Activated CD8-positive, alpha-beta T cell treated with anti-CD3 and anti-CD28 coated beads, Interleukin-2, amount 10 ng/mL, durations not matched to agents 7 days and 5 days (primary cell): ENCODE measurements around the gene CCDC12. TPM values are rescaled to one million over a fixed set of nuclear protein-coding genes. Genes with fewer than 3 reads are reported as not detected.

Experiments used
- ATAC-seq: fragments of 150-1000 bp; cut with Tn5 transposase; one replicate; pipeline ENCODE4 v1.10.0; 2021; ENCODE audit warnings: moderate library complexity
- CTCF ChIA-PET: fragments of 350-600 bp; sonication (Branson Sonifier 250); formaldehyde crosslinking; loops from one replicate; lab custom pipeline; 2021; ENCODE audit warnings: antibody characterized with exemption; lab: Charles Lee
- POLR2A ChIA-PET: fragments of 350-600 bp; sonication (Branson Sonifier 250); formaldehyde crosslinking; loops from one replicate; lab custom pipeline; 2021; ENCODE audit warnings: antibody characterized with exemption; lab: Charles Lee
- DNase-seq: peaks from one replicate; pipeline ENCODE4 v3.0.0-alpha.2; 2020
- H3K27ac Mint-ChIP-seq: one replicate; pipeline ENCODE4 v1.8.0; 2021; ENCODE audit warnings: mild to moderate bottlenecking, mixed read lengths
- H3K27me3 Mint-ChIP-seq: one replicate; pipeline ENCODE4 v1.8.0; 2021; ENCODE audit warnings: low read depth, mixed read lengths
- H3K36me3 Mint-ChIP-seq: one replicate; pipeline ENCODE4 v1.8.0; 2021; ENCODE audit warnings: low read depth, mixed read lengths
- H3K4me1 Mint-ChIP-seq: one replicate; pipeline ENCODE4 v1.8.0; 2021; ENCODE audit warnings: low read depth, mixed read lengths
- H3K4me3 Mint-ChIP-seq: one replicate; pipeline ENCODE4 v1.8.0; 2021; ENCODE audit warnings: mild to moderate bottlenecking, mixed read lengths
- H3K9me3 Mint-ChIP-seq: one replicate; pipeline ENCODE4 v1.8.0; 2022; ENCODE audit warnings: mixed read lengths; ENCODE audit not compliant: insufficient read depth
- total RNA-seq, 2 experiments: library from RNA; stranded (reverse); gene quantifications; one replicate each; pipeline ENCODE4 v1.2.3, GENCODE V29; 2021

The CCDC12 gene
- total RNA-seq, 2 experiments from 2014 or later, result 59.4 to 62.2 TPM

- CTCF ChIA-PET, result interaction anchor here (0.9 to 2.3 kb wide), 2 partner anchors 12 to 21 kb away, joined by 3 to 10 read pairs; no protein-coding TSS in a partner anchor
- DNase-seq, result no peak
- H3K4me3 Mint-ChIP-seq, result no peak overlapping the region
Observed at GRCh38 chr3:46985588-46985987, 9.0 kb upstream of the CCDC12 start.

GRCh38 chr3:46984591-46985459, 8.3 kb upstream of the CCDC12 start:
- ChIA-PET POLR2A (interaction anchor here (1.2 to 1.4 kb wide), 2 partner anchors 9 to 34 kb away, joined by 3 to 4 read pairs; no protein-coding TSS in a partner anchor), CTCF (no interaction called here)
- H3K27ac Mint-ChIP-seq, result peak overlapping the region; percentile 47
- no peaks in the 10 kb centered on the region for H3K9me3 Mint-ChIP-seq
- H3K4me3 Mint-ChIP-seq, result no peak overlapping the region
- ATAC-seq, result no peak
- H3K27me3 Mint-ChIP-seq, result no peaks in the 10 kb centered on the region
- H3K36me3 Mint-ChIP-seq, result peaks cover 50% of the 10 kb centered on the region
- DNase-seq, result no peak
- peaks cover 80% of the 10 kb centered on the region for H3K4me1 Mint-ChIP-seq

More at GRCh38 chr3:46985588-46985987, 9.0 kb upstream of the CCDC12 start:
- Mint-ChIP-seq H3K27me3 (no peaks in the 10 kb centered on the region), H3K4me1 (peaks cover 87% of the 10 kb centered on the region), H3K9me3 (no peaks in the 10 kb centered on the region), H3K27ac (peak overlapping the region; percentile 93), H3K36me3 (peaks cover 58% of the 10 kb centered on the region)
- POLR2A ChIA-PET, result no interaction called here
- ATAC-seq, result no peak

- H3K27ac Mint-ChIP-seq, result peak overlapping the region; percentile 81
- H3K27me3 Mint-ChIP-seq, result no peaks in the 10 kb centered on the region
- ChIA-PET CTCF (no interaction called here), POLR2A (interaction anchor here (1.1 kb wide), 1 partner anchor 23 kb away, joined by 4 read pairs; no protein-coding TSS in a partner anchor)
- H3K36me3 Mint-ChIP-seq, result peaks cover 32% of the 10 kb centered on the region
- ATAC-seq, result no peak
- DNase-seq, result no peak
- H3K9me3 Mint-ChIP-seq, result no peaks in the 10 kb centered on the region
- H3K4me1 Mint-ChIP-seq, result peaks cover 71% of the 10 kb centered on the region
- H3K4me3 Mint-ChIP-seq, result no peak overlapping the region
Observed at GRCh38 chr3:46982546-46982945, 6.0 kb upstream of the CCDC12 start.

- Mint-ChIP-seq H3K4me3 (peak overlapping the region; percentile 64), H3K27me3 (no peaks in the 10 kb centered on the region), H3K36me3 (peaks cover 32% of the 10 kb centered on the region), H3K4me1 (peaks cover 71% of the 10 kb centered on the region), H3K27ac (peak overlapping the region; percentile 63), H3K9me3 (no peaks in the 10 kb centered on the region)
- ATAC-seq, result no peak
- no peak for DNase-seq
- POLR2A ChIA-PET, result interaction anchor here (0.7 to 1.1 kb wide), 3 partner anchors 15 to 399 kb away, joined by 4 read pairs; partner anchors contain the start of gene PTPN23
- CTCF ChIA-PET, result interaction anchor here (2.6 to 3.0 kb wide), 2 partner anchors 59 to 73 kb away, joined by 9 to 14 read pairs; no protein-coding TSS in a partner anchor
Observed at GRCh38 chr3:46981932-46982471, 5.5 kb upstream of the CCDC12 start.

GRCh38 chr3:46979958-46980497, 3.5 kb upstream of the CCDC12 start:
- ChIA-PET POLR2A (interaction anchor here (0.5 to 4.7 kb wide), 16 partner anchors 8 to 345 kb away, joined by 3 to 22 read pairs (median 5); no protein-coding TSS in a partner anchor), CTCF (interaction anchor here (1.2 to 3.0 kb wide), 4 partner anchors 13 to 71 kb away, joined by 3 to 14 read pairs (median 6); no protein-coding TSS in a partner anchor)
- Mint-ChIP-seq H3K27ac (peak overlapping the region; percentile 83), H3K27me3 (no peaks in the 10 kb centered on the region), H3K4me3 (peak overlapping the region; percentile 87), H3K4me1 (peaks cover 60% of the 10 kb centered on the region), H3K36me3 (peaks cover 29% of the 10 kb centered on the region), H3K9me3 (no peaks in the 10 kb centered on the region)
- DNase-seq (peak; percentile 39), ATAC-seq (no peak)

GRCh38 chr3:46978985-46979944, 2.7 kb upstream of the CCDC12 start, which contains the start of gene NBEAL2:
TSS of gene NBEAL2 (plus strand) at chr3:46979666. CDS start at chr3:46979862, 196 bp downstream.
- ATAC-seq, result peak; percentile 80
- Mint-ChIP-seq H3K4me1 (peaks cover 60% of the 10 kb centered on the region), H3K27me3 (no peaks in the 10 kb centered on the region), H3K4me3 (peak within 1 kb of the TSS; percentile 89), H3K9me3 (no peaks in the 10 kb centered on the region), H3K36me3 (peaks cover 30% of the 10 kb centered on the region), H3K27ac (peak within 1 kb of the TSS; percentile 89)
- ChIA-PET POLR2A (interaction anchor here (0.6 to 4.7 kb wide), 13 partner anchors 8 to 1290 kb away, joined by 3 to 22 read pairs (median 5); partner anchors contain the start of gene SACM1L), CTCF (interaction anchor here (1.4 to 3.0 kb wide), 3 partner anchors 53 to 70 kb away, joined by 3 to 14 read pairs (median 9); no protein-coding TSS in a partner anchor)
- peak; percentile 97 for DNase-seq

- Mint-ChIP-seq H3K27ac (peak overlapping the region; percentile 89), H3K9me3 (no peaks in the 10 kb centered on the region), H3K4me1 (peaks cover 63% of the 10 kb centered on the region), H3K4me3 (peak overlapping the region; percentile 94), H3K27me3 (no peaks in the 10 kb centered on the region), H3K36me3 (peaks cover 33% of the 10 kb centered on the region)
- CTCF ChIA-PET, result interaction anchor here (0.6 to 1.4 kb wide), 2 partner anchors 53 to 54 kb away, joined by 3 read pairs; no protein-coding TSS in a partner anchor
- DNase-seq (no peak), ATAC-seq (no peak)
- POLR2A ChIA-PET, result interaction anchor here (0.7 to 4.7 kb wide), 7 partner anchors 9 to 1289 kb away, joined by 3 to 22 read pairs (median 11); partner anchors contain the start of gene SACM1L
Observed at GRCh38 chr3:46978381-46978780, 1.8 kb upstream of the CCDC12 start.

GRCh38 chr3:46977811-46978195, 1.3 kb upstream of the CCDC12 start:
- ATAC-seq (no peak), DNase-seq (no peak)
- Mint-ChIP-seq H3K4me3 (peak overlapping the region; percentile 94), H3K36me3 (peaks cover 33% of the 10 kb centered on the region), H3K27me3 (no peaks in the 10 kb centered on the region), H3K27ac (peak overlapping the region; percentile 82), H3K9me3 (no peaks in the 10 kb centered on the region), H3K4me1 (peaks cover 65% of the 10 kb centered on the region)
- CTCF ChIA-PET, result interaction anchor here (0.6 kb wide), 1 partner anchor 53 kb away, joined by 3 read pairs; no protein-coding TSS in a partner anchor
- POLR2A ChIA-PET, result interaction anchor here (1.7 to 4.7 kb wide), 5 partner anchors 9 to 27 kb away, joined by 5 to 22 read pairs (median 11); no protein-coding TSS in a partner anchor

GRCh38 chr3:46974421-46975171, 1.9 kb downstream of the CCDC12 start:
- Mint-ChIP-seq H3K9me3 (no peaks in the 10 kb centered on the region), H3K36me3 (peaks cover 49% of the 10 kb centered on the region), H3K4me1 (peaks cover 77% of the 10 kb centered on the region), H3K27me3 (no peaks in the 10 kb centered on the region), H3K4me3 (peak overlapping the region; percentile 94), H3K27ac (peak overlapping the region; percentile 65)
- ChIA-PET CTCF (interaction anchor here (0.8 to 0.9 kb wide), 2 partner anchors 14 to 16 kb away, joined by 3 read pairs; no protein-coding TSS in a partner anchor), POLR2A (interaction anchor here (1.0 kb wide), 1 partner anchor 18 kb away, joined by 3 read pairs; no protein-coding TSS in a partner anchor)
- no peak for DNase-seq
- ATAC-seq, result no peak
